ENCODE measurements around the gene CLSTN1.

The CLSTN1 gene

GRCh38 chr1:9710037-9710436, 113.7 kb downstream of the CLSTN1 start:
- no peak for DNase-seq

GRCh38 chr1:9706178-9706577, 117.6 kb downstream of the CLSTN1 start:
- no peak for DNase-seq

- no peak for DNase-seq
These were observed 118.2 kb downstream of the CLSTN1 start for GRCh38 chr1:9705337-9706093.

- DNase-seq, result no peak
These were observed 120.1 kb downstream of the CLSTN1 start for GRCh38 chr1:9703681-9704080.

- no peak for DNase-seq
These were observed 120.6 kb downstream of the CLSTN1 start for GRCh38 chr1:9703165-9703509.

- DNase-seq, result no peak
These were observed 122.1 kb downstream of the CLSTN1 start for GRCh38 chr1:9701665-9702064.

- DNase-seq, result no peak
These were observed 123.4 kb downstream of the CLSTN1 start for GRCh38 chr1:9700340-9700739.

GRCh38 chr1:9699361-9699760, 124.4 kb downstream of the CLSTN1 start:
- DNase-seq, result no peak

- no peak for DNase-seq
These were observed 127.0 kb downstream of the CLSTN1 start for GRCh38 chr1:9696793-9697192.

GRCh38 chr1:9691691-9692090, 132.1 kb downstream of the CLSTN1 start:
- DNase-seq, result no peak

GRCh38 chr1:9691108-9691445, 132.7 kb downstream of the CLSTN1 start:
- no peak for DNase-seq

- no peak for DNase-seq
These were observed 133.2 kb downstream of the CLSTN1 start for GRCh38 chr1:9690440-9691107.

- DNase-seq, result peak; percentile 73
These were observed 133.8 kb downstream of the CLSTN1 start for GRCh38 chr1:9689971-9690381.

GRCh38 chr1:9689011-9689706, 134.6 kb downstream of the CLSTN1 start:
- DNase-seq, result peak; percentile 85

GRCh38 chr1:9688599-9688998, 135.2 kb downstream of the CLSTN1 start:
- DNase-seq, result no peak

- peak; percentile 76 for DNase-seq
These were observed 135.7 kb downstream of the CLSTN1 start for GRCh38 chr1:9687874-9688582.

- DNase-seq, result peak; percentile 78
These were observed 136.5 kb downstream of the CLSTN1 start for GRCh38 chr1:9687120-9687873.

- DNase-seq, result no peak
These were observed 139.0 kb downstream of the CLSTN1 start for GRCh38 chr1:9684801-9685200.

- no peak for DNase-seq
These were observed 142.9 kb downstream of the CLSTN1 start for GRCh38 chr1:9680828-9681227.

- DNase-seq, result no peak
These were observed 143.7 kb downstream of the CLSTN1 start for GRCh38 chr1:9680091-9680490.
